ENCODE data around the gene KRT7.

DNA sequence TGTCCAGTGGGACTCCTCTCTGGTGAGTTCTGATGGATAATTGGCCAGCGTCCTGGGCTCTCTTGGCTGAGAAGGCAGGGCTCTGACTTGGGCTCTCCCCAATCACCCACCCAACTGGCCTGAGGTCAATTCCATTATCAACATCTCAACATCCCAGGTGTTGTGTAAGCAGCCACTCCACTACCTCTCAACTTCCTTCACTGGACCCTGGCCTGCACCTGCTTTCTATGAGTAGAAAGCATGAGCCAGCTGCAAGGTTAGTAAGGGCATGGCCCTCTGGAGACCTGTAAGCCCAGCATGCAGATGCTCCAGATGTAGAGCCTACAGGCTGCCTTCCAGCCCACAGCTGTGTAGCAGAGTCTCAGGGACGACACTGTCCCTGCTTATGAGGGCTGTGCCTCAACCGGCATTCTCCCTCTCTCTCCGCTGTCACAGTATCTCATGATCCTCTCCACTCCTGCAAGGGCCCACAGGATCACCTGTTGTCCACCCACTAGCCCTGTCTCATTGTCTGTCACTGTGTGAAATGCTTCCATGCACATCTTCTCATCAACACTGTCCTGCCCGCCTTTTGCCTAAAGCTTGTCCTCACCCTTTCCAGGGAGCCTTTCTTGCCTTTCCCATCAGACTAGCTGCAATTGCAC lies 63.7 kb downstream of the KRT7 start:
- TF ChIP-seq, protein P1, sequence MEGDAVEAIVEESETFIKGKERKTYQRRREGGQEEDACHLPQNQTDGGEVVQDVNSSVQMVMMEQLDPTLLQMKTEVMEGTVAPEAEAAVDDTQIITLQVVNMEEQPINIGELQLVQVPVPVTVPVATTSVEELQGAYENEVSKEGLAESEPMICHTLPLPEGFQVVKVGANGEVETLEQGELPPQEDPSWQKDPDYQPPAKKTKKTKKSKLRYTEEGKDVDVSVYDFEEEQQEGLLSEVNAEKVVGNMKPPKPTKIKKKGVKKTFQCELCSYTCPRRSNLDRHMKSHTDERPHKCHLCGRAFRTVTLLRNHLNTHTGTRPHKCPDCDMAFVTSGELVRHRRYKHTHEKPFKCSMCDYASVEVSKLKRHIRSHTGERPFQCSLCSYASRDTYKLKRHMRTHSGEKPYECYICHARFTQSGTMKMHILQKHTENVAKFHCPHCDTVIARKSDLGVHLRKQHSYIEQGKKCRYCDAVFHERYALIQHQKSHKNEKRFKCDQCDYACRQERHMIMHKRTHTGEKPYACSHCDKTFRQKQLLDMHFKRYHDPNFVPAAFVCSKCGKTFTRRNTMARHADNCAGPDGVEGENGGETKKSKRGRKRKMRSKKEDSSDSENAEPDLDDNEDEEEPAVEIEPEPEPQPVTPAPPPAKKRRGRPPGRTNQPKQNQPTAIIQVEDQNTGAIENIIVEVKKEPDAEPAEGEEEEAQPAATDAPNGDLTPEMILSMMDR (conservative IDR thresholded peaks at IDR 0.05) = no peak
- TF ChIP-seq EZH2 (IDR thresholded peaks at IDR 0.05; ENCODE audit: low read depth) = no peak
